Lower leg skin (tissue), 4 donors: ENCODE data around the gene TEX264. TPM values are rescaled to one million over a fixed set of nuclear protein-coding genes. Genes with fewer than 3 reads are reported as not detected.

Source experiments
- DNase-seq, 2 donors: peaks; one replicate each; pipeline ENCODE4 v3.0.0-alpha.2; 2019; ENCODE audit warnings: low spot score in 2 of 2
- H3K4me3 ChIP-seq: fragments of 200-600 bp; sonication (generic); 2 replicates; pipeline ENCODE4 v1.5.1; 2017; ENCODE audit warnings: mild to moderate bottlenecking, low read depth; ENCODE audit not compliant: poor library complexity, severe bottlenecking
- CTCF ChIP-seq, 3 donors: fragments of 450-650 bp; IDR thresholded peaks; one replicate each; pipeline ENCODE4 v1.5.1; 2016; ENCODE audit warnings: antibody characterized with exemption in 3 of 3, mild to moderate bottlenecking in 3 of 3, moderate library complexity in 2 of 3
- POLR2A ChIP-seq, 2 donors: fragments of 450-650 bp; IDR thresholded peaks; one replicate each; pipeline ENCODE4 v1.6.1; 2016 to 2017; ENCODE audit warnings: antibody characterized with exemption in 2 of 2, mild to moderate bottlenecking in 1 of 2, moderate library complexity in 1 of 2
- WGBS, 2 donors: methylation state at CpG; one replicate each; pipeline ENCODE4 v1.1.5; 2018; 5-methylcytosine and 5-hydroxymethylcytosine counted together
- intact Hi-C: fragments of 100-400 bp; cut with DNase I; formaldehyde crosslinking; loops from one replicate; pipeline ENCODE4 v1.15.0; 2023; ENCODE audit warnings: low total_unique reads
- total RNA-seq, 4 donors: library from RNA; depleted of rRNA; stranded (reverse); fragments of >200 nt; gene quantifications; one replicate each; pipeline ENCODE4 v1.1.0, GENCODE V29; 2016

The TEX264 gene
- total RNA-seq, 4 donors from 2014 or later, result 103 to 232 (median 134) TPM

- intact Hi-C loops, result no loop called here
- no peak for DNase-seq
- no peak for TF ChIP-seq POLR2A (IDR thresholded peaks at IDR 0.05)
- no peak for TF ChIP-seq CTCF (IDR thresholded peaks at IDR 0.05)
- no peak overlapping the region for H3K4me3 ChIP-seq
Measured at GRCh38 chr3:51747840-51748239, 76.8 kb downstream of the TEX264 start.

DNA sequence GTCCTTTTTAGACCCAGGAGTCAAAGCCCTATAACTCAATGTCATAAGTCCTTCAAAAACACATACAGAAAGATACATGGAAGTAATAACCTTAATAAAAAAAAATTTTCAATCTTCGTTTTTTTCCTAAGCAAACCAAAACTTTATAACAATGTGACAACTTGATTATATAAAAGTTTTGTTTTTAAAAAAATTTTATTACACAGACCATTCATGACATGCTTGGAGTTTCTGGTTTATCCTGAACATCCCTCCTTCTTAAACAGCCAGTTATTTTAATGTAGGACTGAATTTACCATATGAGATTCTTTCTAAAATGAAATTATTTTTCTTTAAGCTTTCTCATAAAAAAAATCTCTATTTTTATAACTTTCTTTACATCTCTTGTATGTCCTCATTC lies 77.3 kb downstream of the TEX264 start:
- no peak for DNase-seq
- no peak for TF ChIP-seq CTCF (IDR thresholded peaks at IDR 0.05)
- TF ChIP-seq POLR2A (IDR thresholded peaks at IDR 0.05), result no peak
- no peak overlapping the region for H3K4me3 ChIP-seq
- intact Hi-C loops, result no loop called here
- WGBS, 2 donors, result 41 to 53% methylated on average over 1 of the region's 1 CpG

GRCh38 chr3:51750878-51751277 lies 79.8 kb downstream of the TEX264 start:
- TF ChIP-seq POLR2A (IDR thresholded peaks at IDR 0.05) (no peak), CTCF (IDR thresholded peaks at IDR 0.05) (no peak)
- intact Hi-C loops, result no loop called here
- H3K4me3 ChIP-seq, result no peak overlapping the region
- no peak for DNase-seq
- WGBS, 2 donors, result 95 to 96% methylated on average over 1 of the region's 1 CpG

DNA sequence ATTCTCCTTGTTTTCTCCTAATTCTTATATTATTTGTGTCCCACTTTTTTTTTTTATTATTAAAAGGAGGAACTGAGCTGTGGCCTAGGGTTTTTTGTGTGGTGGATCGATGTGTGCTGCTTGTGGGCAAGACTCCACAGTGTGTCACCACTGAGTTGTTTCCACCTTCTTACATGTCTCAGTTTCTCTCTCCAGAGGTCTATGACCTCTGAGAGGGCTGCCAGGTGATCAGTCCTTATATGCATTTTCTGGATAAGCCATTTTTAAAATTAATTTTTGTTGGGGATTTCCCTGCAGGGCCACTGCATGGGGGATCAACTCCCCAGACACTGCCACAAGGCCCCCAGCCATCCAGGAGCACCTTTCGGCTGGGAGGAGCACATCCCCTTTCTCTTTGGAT lies 80.2 kb downstream of the TEX264 start:
- intact Hi-C loops, result no loop called here
- TF ChIP-seq POLR2A (IDR thresholded peaks at IDR 0.05), result no peak
- TF ChIP-seq CTCF (IDR thresholded peaks at IDR 0.05), result no peak
- no peak overlapping the region for H3K4me3 ChIP-seq
- DNase-seq, result no peak
- WGBS, 2 donors, result 85 to 91% methylated on average over 2 of the region's 2 CpGs

Other genes with a start within 250 kb of the TEX264 start
- gene DCAF1, start 171.2 kb upstream of the TEX264 start, total RNA-seq, result 10 to 100 TPM; 16.2 to 21.6 (median 19.1) TPM
- 10 to 100 TPM; 10.2 to 16.0 (median 13.6) TPM for gene RAD54L2, start 132.5 kb upstream of the TEX264 start, total RNA-seq
- 1 to 10 TPM in 2 of 4 donors, under 1 TPM in 2; 0.13 to 2.2 (median 0.91) TPM for gene GRM2, start 35.8 kb downstream of the TEX264 start, total RNA-seq
- not detected for gene IQCF6, start 108.0 kb downstream of the TEX264 start, total RNA-seq
- gene IQCF2, start 190.4 kb downstream of the TEX264 start, total RNA-seq, result not detected
- gene IQCF5, start 204.3 kb downstream of the TEX264 start, total RNA-seq, result not detected
- gene IQCF1, start 232.1 kb downstream of the TEX264 start, total RNA-seq, result not detected